ENCODE results near the gene CFP. TPM values are rescaled to one million over a fixed set of nuclear protein-coding genes. Genes with fewer than 3 reads are reported as not detected.

Gene CFP
- total and polyA plus RNA-seq, 2 of the 13 experiments (the other 11 are each of a cell fraction or from before 2014, with no cell fraction given): 0.01 TPM; not detected in 1

DNA sequence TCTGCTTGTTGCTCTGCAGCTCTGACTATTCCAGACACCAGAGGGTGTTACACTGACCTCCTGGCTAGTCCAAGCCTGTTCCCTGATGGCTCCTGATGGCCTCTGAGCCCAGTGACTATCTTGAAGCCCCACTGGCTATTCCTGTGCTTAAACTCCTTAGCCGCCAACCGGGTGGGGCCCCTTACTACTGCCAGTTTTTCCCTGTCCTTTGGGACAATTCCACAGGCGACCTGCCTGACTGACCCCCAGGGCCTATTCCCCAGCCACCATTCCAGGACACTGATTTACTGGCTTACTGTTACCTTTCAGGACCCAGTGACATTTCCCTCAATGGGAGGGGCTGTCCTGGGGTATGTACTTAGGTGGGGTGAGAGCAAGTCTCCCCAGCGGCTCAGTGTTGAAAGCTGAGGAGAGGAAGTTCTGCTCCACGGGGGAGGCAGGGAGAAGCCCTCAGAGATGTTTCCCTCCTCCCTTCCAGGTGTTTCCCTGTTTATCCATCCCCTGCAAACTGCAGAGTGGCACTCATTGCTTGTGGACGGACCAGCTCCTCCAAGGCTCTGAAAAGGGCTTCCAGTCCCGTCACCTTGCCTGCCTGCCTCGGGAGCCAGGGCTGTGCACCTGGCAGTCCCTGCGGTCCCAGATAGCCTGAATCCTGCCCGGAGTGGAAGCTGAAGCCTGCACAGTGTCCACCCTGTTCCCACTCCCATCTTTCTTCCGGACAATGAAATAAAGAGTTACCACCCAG is 43.5 kb downstream of the CFP start (continued):
- TF ChIP-seq, protein P1, sequence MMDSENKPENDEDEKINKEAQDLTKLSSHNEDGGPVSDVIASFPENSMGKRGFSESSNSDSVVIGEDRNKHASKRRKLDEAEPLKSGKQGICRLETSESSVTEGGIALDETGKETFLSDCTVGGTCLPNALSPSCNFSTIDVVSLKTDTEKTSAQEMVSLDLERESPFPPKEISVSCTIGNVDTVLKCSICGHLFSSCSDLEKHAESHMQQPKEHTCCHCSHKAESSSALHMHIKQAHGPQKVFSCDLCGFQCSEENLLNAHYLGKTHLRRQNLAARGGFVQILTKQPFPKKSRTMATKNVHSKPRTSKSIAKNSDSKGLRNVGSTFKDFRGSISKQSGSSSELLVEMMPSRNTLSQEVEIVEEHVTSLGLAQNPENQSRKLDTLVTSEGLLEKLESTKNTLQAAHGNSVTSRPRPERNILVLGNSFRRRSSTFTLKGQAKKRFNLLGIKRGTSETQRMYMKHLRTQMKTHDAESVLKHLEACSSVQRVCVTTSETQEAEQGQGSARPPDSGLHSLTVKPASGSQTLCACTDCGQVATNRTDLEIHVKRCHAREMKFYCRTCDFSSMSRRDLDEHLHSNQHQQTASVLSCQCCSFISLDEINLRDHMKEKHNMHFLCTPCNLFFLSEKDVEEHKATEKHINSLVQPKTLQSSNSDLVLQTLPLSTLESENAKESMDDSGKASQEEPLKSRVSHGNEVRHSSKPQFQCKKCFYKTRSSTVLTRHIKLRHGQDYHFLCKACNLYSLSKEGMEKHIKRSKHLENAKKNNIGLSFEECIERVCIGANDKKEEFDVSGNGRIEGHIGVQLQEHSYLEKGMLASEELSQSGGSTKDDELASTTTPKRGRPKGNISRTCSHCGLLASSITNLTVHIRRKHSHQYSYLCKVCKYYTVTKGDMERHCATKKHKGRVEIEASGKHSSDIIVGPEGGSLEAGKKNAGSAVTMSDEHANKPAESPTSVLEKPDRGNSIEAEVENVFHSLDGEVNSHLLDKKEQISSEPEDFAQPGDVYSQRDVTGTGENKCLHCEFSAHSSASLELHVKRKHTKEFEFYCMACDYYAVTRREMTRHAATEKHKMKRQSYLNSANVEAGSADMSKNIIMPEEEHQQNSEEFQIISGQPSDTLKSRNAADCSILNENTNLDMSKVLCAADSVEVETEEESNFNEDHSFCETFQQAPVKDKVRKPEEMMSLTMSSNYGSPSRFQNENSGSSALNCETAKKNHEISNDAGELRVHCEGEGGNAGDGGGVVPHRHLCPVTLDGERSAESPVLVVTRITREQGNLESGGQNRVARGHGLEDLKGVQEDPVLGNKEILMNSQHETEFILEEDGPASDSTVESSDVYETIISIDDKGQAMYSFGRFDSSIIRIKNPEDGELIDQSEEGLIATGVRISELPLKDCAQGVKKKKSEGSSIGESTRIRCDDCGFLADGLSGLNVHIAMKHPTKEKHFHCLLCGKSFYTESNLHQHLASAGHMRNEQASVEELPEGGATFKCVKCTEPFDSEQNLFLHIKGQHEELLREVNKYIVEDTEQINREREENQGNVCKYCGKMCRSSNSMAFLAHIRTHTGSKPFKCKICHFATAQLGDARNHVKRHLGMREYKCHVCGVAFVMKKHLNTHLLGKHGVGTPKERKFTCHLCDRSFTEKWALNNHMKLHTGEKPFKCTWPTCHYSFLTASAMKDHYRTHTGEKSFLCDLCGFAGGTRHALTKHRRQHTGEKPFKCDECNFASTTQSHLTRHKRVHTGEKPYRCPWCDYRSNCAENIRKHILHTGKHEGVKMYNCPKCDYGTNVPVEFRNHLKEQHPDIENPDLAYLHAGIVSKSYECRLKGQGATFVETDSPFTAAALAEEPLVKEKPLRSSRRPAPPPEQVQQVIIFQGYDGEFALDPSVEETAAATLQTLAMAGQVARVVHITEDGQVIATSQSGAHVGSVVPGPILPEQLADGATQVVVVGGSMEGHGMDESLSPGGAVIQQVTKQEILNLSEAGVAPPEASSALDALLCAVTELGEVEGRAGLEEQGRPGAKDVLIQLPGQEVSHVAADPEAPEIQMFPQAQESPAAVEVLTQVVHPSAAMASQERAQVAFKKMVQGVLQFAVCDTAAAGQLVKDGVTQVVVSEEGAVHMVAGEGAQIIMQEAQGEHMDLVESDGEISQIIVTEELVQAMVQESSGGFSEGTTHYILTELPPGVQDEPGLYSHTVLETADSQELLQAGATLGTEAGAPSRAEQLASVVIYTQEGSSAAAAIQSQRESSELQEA (CRISPR knock-in tag; IDR thresholded peaks at IDR 0.05; ENCODE audit: not compliant biosample characterization): no peak
- no peak for TF ChIP-seq HMG20B (CRISPR knock-in tag; conservative IDR thresholded peaks at IDR 0.05)

DNA sequence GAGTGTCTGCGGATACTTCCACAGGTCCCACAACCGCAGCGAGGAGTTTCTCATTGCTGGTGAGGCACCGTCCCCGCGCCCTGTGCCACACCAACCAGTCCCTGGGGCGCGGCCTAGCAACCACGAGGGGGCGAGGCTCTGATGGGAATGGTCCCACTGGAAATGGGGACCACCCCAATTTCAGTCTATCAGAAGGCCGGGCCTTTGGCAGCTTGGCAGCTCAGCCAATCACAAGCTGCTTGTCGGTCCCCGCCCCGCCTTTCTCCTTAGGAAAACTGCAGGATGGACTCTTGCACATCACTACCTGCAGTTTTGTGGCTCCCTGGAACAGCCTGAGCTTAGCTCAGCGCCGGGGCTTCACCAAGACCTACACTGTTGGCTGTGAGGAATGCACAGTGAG is 44.5 kb downstream of the CFP start:
- no TSS peak for BruUV-seq (replicated peaks)
- no peak overlapping the region for H3K9ac ChIP-seq (ENCODE audit: insufficient read depth, low read depth, low read length)
- intact Hi-C loops (cut with micrococcal nuclease; ENCODE audit: unreplicated experiment): no loop called here
- H2AFZ ChIP-seq (ENCODE audit: low read length): no peak overlapping the region
- CTCF ChIA-PET (ENCODE audit: low intra/inter-chr PET ratio, low total read pairs): no interaction called here
- no peaks in the 10 kb centered on the region for H3K36me3 ChIP-seq (replicated peaks in 1 of 2; ENCODE audit: control insufficient read depth in 1 of 2, insufficient read depth in 2 of 2, low read length in 2 of 2)
- H3K27ac ChIP-seq (ENCODE audit: extremely low read length, insufficient read depth, low read length): no peak overlapping the region
- POLR2A ChIA-PET: no interaction called here
- no peak overlapping the region for H3K4me2 ChIP-seq (ENCODE audit: low read depth, low read length)
- no peaks in the 10 kb centered on the region for H3K79me2 ChIP-seq (ENCODE audit: insufficient read depth, low read length)
- peaks cover 6% of the 10 kb centered on the region for H3K4me1 ChIP-seq (ENCODE audit: insufficient read depth, low read length)
- WGBS (ENCODE audit: low lambda C conversion rate): no CpG with 5 or more reads among the region's 16 CpGs
- no peaks in the 10 kb centered on the region for H3K9me3 ChIP-seq (ENCODE audit: low read length)
- FAIRE-seq (no peak), DNase-seq (ENCODE audit: low spot score) (no peak), ATAC-seq (no peak)
- H4K20me1 ChIP-seq (ENCODE audit: insufficient read depth, low read length): no peaks in the 10 kb centered on the region
- H3K4me3 ChIP-seq (replicated peaks in 1 of 3; ENCODE audit: insufficient read depth in 1 of 3, low read depth in 2 of 3, low read length in 3 of 3): no peak overlapping the region
- in situ Hi-C loops (cut with HindIII; ENCODE audit: extremely low pct_ligation_motif_present, low pct_unique_long_range_greater_than_20kb): no loop called here
- no peaks in the 10 kb centered on the region for H3K27me3 ChIP-seq (ENCODE audit: control insufficient read depth in 1 of 2, insufficient read depth in 2 of 2, low read length in 2 of 2)
- TF ChIP-seq, protein P2, sequence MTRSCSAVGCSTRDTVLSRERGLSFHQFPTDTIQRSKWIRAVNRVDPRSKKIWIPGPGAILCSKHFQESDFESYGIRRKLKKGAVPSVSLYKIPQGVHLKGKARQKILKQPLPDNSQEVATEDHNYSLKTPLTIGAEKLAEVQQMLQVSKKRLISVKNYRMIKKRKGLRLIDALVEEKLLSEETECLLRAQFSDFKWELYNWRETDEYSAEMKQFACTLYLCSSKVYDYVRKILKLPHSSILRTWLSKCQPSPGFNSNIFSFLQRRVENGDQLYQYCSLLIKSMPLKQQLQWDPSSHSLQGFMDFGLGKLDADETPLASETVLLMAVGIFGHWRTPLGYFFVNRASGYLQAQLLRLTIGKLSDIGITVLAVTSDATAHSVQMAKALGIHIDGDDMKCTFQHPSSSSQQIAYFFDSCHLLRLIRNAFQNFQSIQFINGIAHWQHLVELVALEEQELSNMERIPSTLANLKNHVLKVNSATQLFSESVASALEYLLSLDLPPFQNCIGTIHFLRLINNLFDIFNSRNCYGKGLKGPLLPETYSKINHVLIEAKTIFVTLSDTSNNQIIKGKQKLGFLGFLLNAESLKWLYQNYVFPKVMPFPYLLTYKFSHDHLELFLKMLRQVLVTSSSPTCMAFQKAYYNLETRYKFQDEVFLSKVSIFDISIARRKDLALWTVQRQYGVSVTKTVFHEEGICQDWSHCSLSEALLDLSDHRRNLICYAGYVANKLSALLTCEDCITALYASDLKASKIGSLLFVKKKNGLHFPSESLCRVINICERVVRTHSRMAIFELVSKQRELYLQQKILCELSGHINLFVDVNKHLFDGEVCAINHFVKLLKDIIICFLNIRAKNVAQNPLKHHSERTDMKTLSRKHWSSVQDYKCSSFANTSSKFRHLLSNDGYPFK (CRISPR knock-in tag; IDR thresholded peaks at IDR 0.05; ENCODE audit: borderline replicate concordance): no peak
- TF ChIP-seq ZNF607 (CRISPR knock-in tag; IDR thresholded peaks at IDR 0.05; ENCODE audit: borderline replicate concordance) (no peak), ZNF343 (CRISPR knock-in tag; IDR thresholded peaks at IDR 0.05) (no peak), TRIM24 (CRISPR knock-in tag; IDR thresholded peaks at IDR 0.05) (no peak)
- TF ChIP-seq, protein P3, sequence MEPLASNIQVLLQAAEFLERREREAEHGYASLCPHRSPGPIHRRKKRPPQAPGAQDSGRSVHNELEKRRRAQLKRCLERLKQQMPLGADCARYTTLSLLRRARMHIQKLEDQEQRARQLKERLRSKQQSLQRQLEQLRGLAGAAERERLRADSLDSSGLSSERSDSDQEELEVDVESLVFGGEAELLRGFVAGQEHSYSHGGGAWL (CRISPR knock-in tag; IDR thresholded peaks at IDR 0.05): no peak

Data from HepG2 (cell line).